NCI-H128 (cell line): ENCODE results near the gene ATP1A4.

Source experiments
- DNase-seq: peaks from one replicate; lab custom pipeline; 2025; ENCODE audit not compliant: unreplicated experiment; lab: John Stamatoyannopoulos, UW

Gene ATP1A4

DNA sequence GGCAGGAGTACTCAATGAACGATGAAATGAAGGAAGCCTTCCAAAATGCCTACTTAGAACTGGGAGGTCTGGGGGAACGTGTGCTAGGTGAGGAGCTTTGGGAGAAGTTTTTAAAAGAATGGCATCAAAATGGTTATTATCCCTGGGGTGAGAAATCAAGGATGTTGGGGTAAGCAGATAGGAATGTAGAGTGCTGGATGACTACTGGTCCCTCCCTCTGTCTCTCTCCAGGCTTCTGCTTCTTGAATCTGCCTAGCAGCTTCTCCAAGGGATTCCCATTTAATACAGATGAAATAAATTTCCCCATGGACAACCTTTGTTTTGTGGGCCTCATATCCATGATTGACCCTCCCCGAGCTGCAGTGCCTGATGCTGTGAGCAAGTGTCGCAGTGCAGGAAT lies 20.0 kb downstream of the ATP1A4 start:
- DNase-seq = no peak

- no peak for DNase-seq
Observed at GRCh38 chr1:160171980-160172379, 20.6 kb downstream of the ATP1A4 start.

GRCh38 chr1:160177231-160177630 lies 25.8 kb downstream of the ATP1A4 start:
- DNase-seq = no peak

GRCh38 chr1:160177667-160178066 lies 26.3 kb downstream of the ATP1A4 start:
- no peak for DNase-seq

DNA sequence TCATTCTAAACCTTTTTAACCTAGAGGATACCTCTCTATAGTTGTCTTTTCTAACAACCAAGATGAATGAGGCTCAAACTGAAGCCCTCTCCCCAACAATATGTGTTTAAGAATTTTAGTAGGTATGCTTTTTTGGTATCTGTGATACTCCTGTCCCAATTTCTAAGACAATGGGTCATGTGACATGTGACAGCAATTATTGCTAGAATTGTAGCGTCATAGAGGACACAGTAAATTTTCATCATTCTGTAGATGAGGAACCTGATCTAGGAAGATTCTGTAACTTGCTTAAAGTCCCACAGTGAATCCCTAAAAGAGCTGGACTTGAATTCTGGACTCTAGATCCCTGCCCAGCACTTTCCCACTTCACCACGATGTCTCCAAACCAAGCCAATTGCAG lies 27.3 kb downstream of the ATP1A4 start:
- no peak for DNase-seq

- no peak for DNase-seq
Observed at GRCh38 chr1:160179336-160179735, 27.9 kb downstream of the ATP1A4 start.

GRCh38 chr1:160186246-160186645 lies 34.8 kb downstream of the ATP1A4 start:
- no peak for DNase-seq

DNA sequence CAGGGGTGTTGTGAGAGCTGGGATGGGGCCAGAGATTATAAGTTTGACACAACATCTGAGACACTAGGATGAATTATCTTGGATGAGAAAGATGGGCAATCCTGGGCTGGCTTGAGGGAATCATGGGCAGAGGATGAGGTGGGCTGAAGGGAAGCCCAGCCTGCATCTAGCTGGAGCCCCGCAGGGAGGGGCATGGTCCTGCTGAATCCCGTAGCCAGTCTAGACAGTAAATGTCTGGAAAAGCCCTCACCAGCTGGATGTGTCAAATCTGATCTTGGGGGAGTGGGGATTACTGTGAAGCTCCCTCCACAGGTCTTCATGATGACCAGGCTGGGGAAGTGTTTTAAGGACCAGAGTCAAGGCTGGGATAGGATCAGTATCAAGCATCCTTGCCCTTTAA lies 35.3 kb downstream of the ATP1A4 start:
- DNase-seq = no peak

DNA sequence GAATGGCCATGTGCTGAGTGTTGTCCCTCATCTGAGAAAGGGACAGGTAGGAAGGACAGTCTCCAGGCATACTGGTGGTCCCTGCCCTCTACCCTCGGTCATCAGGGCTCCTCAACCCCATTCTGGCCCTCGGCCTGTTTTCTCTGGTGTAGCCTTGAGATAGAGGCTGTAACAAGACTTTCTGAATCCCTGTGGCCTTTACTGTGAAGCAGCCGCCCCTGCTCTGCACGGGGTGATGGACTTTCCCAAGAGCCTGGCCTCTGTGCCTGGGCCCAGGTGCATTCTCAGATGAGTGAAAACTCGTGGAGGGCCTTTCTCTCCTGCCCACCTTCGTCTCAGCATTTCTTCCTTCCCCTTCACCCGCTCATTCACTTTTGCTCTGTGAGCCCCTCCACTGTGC lies 36.0 kb downstream of the ATP1A4 start:
- no peak for DNase-seq

GRCh38 chr1:160188341-160188740 lies 36.9 kb downstream of the ATP1A4 start:
- no peak for DNase-seq

DNA sequence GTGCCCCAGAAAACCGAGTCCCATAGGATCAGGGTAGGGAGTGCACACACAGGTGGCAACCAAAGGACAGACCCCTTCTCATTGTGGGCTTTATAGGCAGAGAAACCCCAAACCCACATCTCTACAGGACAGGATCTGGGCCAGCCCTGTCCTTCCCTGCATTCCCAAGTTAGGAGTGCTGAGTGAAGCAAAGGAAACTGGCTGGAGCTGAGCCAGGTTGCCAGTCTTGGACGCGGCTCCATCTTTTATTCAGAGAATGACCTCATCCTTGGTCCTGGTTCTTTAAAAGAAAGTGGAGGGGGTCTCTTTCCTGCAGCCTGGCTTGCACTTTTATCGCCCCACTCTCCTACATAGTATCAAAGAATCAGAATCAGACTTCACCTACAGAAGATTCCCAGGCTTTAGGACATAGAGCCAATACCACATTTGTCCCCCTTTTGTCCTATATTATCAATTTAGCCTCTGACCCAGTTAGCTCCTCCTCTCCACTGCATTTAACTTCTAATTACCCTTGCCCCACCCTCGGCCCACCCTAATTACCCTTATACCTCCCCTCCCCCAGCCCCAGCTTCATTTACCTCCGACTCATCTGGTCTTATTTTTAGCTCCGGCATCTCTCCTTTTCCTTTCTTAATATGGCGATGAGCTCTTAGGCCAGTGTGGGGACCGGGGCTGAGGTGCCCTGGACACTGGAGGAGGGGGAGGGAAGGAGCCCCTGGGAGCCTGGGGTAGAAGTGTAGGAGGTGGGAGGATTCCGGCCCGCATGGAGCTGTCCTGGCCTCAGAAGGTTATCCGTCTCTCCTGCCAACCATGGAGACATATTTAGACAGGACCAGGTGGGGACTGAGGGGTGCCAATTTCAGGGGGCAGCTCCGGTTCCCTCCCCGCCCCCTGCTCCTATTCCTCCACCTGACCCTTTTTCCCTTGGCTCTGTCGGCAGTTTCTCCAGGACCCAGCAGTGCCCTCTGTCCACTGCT lies 38.5 kb downstream of the ATP1A4 start, which contains the start of gene CASQ1:
CASQ1 (plus strand) TSS at position 927 of the 977 bp plus-strand sequence. CDS start 177 bp downstream, outside the sequence.
- no peak for DNase-seq

GRCh38 chr1:160191756-160192155 lies 40.4 kb downstream of the ATP1A4 start:
- DNase-seq = no peak

GRCh38 chr1:160192234-160192633 lies 40.8 kb downstream of the ATP1A4 start:
- no peak for DNase-seq

- DNase-seq = peak; percentile 41
Observed at GRCh38 chr1:160193091-160193819, 41.9 kb downstream of the ATP1A4 start.

- no peak for DNase-seq
Observed at GRCh38 chr1:160193832-160194736, 42.7 kb downstream of the ATP1A4 start.

DNA sequence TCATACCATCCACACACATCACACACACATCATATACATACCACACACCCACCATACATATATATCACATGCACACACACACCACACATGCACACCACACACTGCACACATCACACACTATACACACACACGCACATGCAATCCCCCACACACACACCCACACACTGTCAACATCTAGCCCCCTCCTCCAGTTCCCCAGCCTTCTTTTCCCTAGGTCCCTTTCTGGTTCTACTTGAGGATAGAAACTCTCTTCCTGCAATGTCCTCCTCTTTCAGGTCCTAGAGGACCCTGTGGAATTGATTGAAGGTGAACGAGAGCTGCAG lies 43.3 kb downstream of the ATP1A4 start:
- DNase-seq = no peak

GRCh38 chr1:160196143-160196542 lies 44.7 kb downstream of the ATP1A4 start:
- DNase-seq = no peak

DNA sequence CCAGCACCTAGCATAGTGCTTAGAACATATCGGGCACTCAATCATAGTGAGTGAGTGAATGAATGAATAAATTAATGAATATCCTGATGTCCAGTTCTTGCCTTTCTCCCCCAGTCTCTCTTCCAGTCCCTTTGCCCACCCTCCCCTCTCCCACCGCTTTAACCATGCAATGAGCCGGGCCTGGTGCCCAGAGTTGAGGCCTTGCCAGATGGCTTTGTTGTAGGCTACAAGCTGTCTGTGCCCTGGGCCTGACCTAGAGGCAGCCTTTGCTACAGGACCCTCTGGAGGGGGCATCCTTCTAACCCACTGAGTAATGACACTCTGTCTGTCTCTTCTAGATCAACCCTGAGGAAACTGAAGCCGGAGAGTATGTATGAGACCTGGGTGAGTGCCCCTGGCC lies 45.8 kb downstream of the ATP1A4 start:
- DNase-seq = no peak

- DNase-seq = no peak
Observed at GRCh38 chr1:160200786-160201185, 49.4 kb downstream of the ATP1A4 start.

DNA sequence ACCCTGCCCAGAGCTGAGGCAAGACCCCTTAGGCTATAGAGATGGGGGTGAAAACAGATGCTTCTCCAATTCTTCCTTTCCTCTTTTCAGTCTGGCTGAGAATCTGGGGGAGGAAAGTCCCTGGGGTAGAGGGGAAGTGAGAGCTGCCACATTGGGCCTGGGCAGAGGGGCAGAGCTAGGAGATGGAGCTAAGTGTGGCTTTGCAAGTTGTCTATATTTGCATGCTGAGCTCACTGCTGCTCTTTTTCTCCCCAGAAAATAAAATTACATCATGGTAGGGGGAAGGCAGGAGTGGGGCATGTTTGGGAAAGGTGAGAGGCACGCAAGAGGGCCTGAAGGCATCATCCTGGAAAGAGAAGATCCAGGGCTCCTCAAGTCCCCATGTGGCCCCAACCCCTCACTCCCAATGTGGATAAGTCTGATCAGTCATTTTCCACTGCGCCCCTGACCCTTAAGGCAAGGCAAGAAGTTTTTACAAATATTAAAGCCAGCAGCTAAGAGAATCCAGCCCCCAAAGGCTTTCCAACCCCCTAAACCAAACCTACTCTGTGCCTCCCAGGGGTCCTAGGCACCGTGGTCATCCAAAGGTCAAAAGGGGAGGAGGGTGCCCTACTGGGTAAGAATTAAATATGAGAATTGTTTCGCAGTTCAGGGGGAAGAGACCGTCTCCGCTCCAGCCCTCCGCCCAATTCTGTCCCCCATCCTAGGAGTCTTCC lies 53.3 kb downstream of the ATP1A4 start:
- DNase-seq = no peak
